SK-N-SH treated with all-trans-retinoic acid at 6 μM for 48 hours (cell line): ENCODE data around the gene CRAT.

Source experiments
- ARNTL ChIP-seq: fragments of 450-650 bp; formaldehyde crosslinking; IDR thresholded peaks from 2 replicates; pipeline ENCODE4 v1.5.0; 2020; ENCODE audit warnings: low read depth, mild to moderate bottlenecking, moderate library complexity, borderline replicate concordance
- BACH2 ChIP-seq: fragments of 250-450 bp; sonication (Bioruptor Pico); IDR thresholded peaks from 2 replicates; pipeline ENCODE4 v1.9.0; 2021; ENCODE audit warnings: mild to moderate bottlenecking, borderline replicate concordance
- CREB5 ChIP-seq: fragments of 250-450 bp; sonication (Bioruptor Pico); IDR thresholded peaks from 2 replicates; pipeline ENCODE4 v1.5.1; 2020; ENCODE audit warnings: low read depth, mild to moderate bottlenecking, moderate library complexity
- GLIS3 ChIP-seq: fragments of 250-450 bp; sonication (Bioruptor Pico); IDR thresholded peaks from 2 replicates; pipeline ENCODE4 v1.5.0; 2020; ENCODE audit warnings: mild to moderate bottlenecking, moderate library complexity
- ISL1 ChIP-seq: fragments of 250-450 bp; sonication (Bioruptor Pico); IDR thresholded peaks from 2 replicates; pipeline ENCODE4 v2.1.2; 2022; ENCODE audit warnings: mild to moderate bottlenecking, moderate library complexity
- OSR1 ChIP-seq: fragments of 250-450 bp; sonication (Bioruptor Pico); IDR thresholded peaks from 2 replicates; pipeline ENCODE4 v1.8.0; 2022; ENCODE audit warnings: moderate library complexity, mild to moderate bottlenecking, inconsistent platforms
- ZFP30 ChIP-seq: fragments of 450-650 bp; formaldehyde crosslinking; IDR thresholded peaks from 2 replicates; pipeline ENCODE4 v1.5.0; 2022; ENCODE audit warnings: mild to moderate bottlenecking, moderate library complexity
- ZNF565 ChIP-seq: fragments of 450-650 bp; formaldehyde crosslinking; conservative IDR thresholded peaks from 2 replicates; pipeline ENCODE4 v1.5.0; 2020; ENCODE audit warnings: low read depth, mild to moderate bottlenecking, moderate library complexity
- TF ChIP-seq, protein P1 (sequence below): fragments of 250-450 bp; sonication (Bioruptor Pico); IDR thresholded peaks from 2 replicates; pipeline ENCODE4 v1.8.0; 2021; ENCODE audit warnings: low read depth, mild to moderate bottlenecking, moderate library complexity, borderline replicate concordance
- TF ChIP-seq, protein P2 (sequence below): fragments of 250-450 bp; sonication (Bioruptor Pico); IDR thresholded peaks from 2 replicates; pipeline ENCODE4 v1.5.0; 2020; ENCODE audit warnings: mild to moderate bottlenecking, moderate library complexity

- no peak for TF ChIP-seq ZNF565 (CRISPR knock-in tag)
- no peak for TF ChIP-seq OSR1 (CRISPR knock-in tag)
- no peak for TF ChIP-seq GLIS3 (CRISPR knock-in tag)
- TF ChIP-seq ISL1 (CRISPR knock-in tag), result no peak
- no peak for TF ChIP-seq CREB5 (CRISPR knock-in tag)
- TF ChIP-seq, protein P1, sequence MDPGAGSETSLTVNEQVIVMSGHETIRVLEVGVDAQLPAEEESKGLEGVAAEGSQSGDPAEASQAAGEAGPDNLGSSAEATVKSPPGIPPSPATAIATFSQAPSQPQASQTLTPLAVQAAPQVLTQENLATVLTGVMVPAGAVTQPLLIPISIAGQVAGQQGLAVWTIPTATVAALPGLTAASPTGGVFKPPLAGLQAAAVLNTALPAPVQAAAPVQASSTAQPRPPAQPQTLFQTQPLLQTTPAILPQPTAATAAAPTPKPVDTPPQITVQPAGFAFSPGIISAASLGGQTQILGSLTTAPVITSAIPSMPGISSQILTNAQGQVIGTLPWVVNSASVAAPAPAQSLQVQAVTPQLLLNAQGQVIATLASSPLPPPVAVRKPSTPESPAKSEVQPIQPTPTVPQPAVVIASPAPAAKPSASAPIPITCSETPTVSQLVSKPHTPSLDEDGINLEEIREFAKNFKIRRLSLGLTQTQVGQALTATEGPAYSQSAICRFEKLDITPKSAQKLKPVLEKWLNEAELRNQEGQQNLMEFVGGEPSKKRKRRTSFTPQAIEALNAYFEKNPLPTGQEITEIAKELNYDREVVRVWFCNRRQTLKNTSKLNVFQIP (CRISPR knock-in tag), result no peak
- TF ChIP-seq, protein P2, sequence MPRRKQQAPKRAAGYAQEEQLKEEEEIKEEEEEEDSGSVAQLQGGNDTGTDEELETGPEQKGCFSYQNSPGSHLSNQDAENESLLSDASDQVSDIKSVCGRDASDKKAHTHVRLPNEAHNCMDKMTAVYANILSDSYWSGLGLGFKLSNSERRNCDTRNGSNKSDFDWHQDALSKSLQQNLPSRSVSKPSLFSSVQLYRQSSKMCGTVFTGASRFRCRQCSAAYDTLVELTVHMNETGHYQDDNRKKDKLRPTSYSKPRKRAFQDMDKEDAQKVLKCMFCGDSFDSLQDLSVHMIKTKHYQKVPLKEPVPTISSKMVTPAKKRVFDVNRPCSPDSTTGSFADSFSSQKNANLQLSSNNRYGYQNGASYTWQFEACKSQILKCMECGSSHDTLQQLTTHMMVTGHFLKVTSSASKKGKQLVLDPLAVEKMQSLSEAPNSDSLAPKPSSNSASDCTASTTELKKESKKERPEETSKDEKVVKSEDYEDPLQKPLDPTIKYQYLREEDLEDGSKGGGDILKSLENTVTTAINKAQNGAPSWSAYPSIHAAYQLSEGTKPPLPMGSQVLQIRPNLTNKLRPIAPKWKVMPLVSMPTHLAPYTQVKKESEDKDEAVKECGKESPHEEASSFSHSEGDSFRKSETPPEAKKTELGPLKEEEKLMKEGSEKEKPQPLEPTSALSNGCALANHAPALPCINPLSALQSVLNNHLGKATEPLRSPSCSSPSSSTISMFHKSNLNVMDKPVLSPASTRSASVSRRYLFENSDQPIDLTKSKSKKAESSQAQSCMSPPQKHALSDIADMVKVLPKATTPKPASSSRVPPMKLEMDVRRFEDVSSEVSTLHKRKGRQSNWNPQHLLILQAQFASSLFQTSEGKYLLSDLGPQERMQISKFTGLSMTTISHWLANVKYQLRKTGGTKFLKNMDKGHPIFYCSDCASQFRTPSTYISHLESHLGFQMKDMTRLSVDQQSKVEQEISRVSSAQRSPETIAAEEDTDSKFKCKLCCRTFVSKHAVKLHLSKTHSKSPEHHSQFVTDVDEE (CRISPR knock-in tag), result no peak
- TF ChIP-seq BACH2 (CRISPR knock-in tag), result no peak
- TF ChIP-seq ZFP30 (CRISPR knock-in tag), result no peak
- TF ChIP-seq ARNTL (CRISPR knock-in tag), result no peak
Observed at GRCh38 chr9:129111528-129112151, 1.0 kb upstream of the CRAT start.
